Activated naive CD4-positive, alpha-beta T cell treated with anti-CD3 and anti-CD28 coated beads, Interleukin-2, amount 50 U/mL, for 72 hours (primary cell): ENCODE measurements around the gene PNPLA7. TPM values are rescaled to one million over a fixed set of nuclear protein-coding genes. Genes with fewer than 3 reads are reported as not detected.
"Not testable (repeated sequence)": the region's sequence is repeated elsewhere in the genome, so short reads cannot be mapped to it uniquely, and the experiment has no call there.

Source experiments
- ATAC-seq, 2 donors: fragments of 150-1000 bp; cut with Tn5 transposase; 2 replicates each; pipeline ENCODE4 v1.10.0; 2021; ENCODE audit warnings: mild to moderate bottlenecking in 2 of 2, moderate library complexity in 2 of 2
- DNase-seq, 2 donors: peaks; one replicate each; pipeline ENCODE4 v3.0.0; 2021 to 2022; ENCODE audit warnings: low spot score in 2 of 2
- H3K27ac Mint-ChIP-seq, 2 donors: one replicate each; pipeline ENCODE4 v1.8.0; 2022; ENCODE audit warnings: mild to moderate bottlenecking in 2 of 2, mixed read lengths in 2 of 2
- H3K36me3 Mint-ChIP-seq, 2 donors: one replicate each; pipeline ENCODE4 v1.8.0; 2022; ENCODE audit warnings: mixed read lengths in 2 of 2
- H3K9me3 Mint-ChIP-seq, 2 donors: one replicate each; pipeline ENCODE4 v1.8.0; 2022; ENCODE audit warnings: mixed read lengths in 2 of 2
- total RNA-seq, 2 donors: library from RNA; stranded (reverse); gene quantifications; one replicate each; pipeline ENCODE4 v1.2.3, GENCODE V29; 2022

The PNPLA7 gene
- total RNA-seq, 2 donors from 2014 or later = 3.7 to 4.4 TPM

- H3K27ac Mint-ChIP-seq = peak overlapping the region; percentile 70 to 95
- H3K36me3 Mint-ChIP-seq, ATAC-seq, H3K9me3 Mint-ChIP-seq, DNase-seq: not testable (repeated sequence)
These were observed 37.1 kb downstream of the PNPLA7 start for GRCh38 chr9:137513136-137513535.

- Mint-ChIP-seq H3K36me3 (no peaks in the 10 kb centered on the region), H3K27ac (no peak overlapping the region), H3K9me3 (no peaks in the 10 kb centered on the region)
- no peak for ATAC-seq
- DNase-seq = no peak
These were observed 38.3 kb downstream of the PNPLA7 start for GRCh38 chr9:137511758-137512463.

- H3K36me3 Mint-ChIP-seq, H3K9me3 Mint-ChIP-seq, H3K27ac Mint-ChIP-seq, ATAC-seq, DNase-seq: not testable (repeated sequence)
These were observed 39.1 kb downstream of the PNPLA7 start for GRCh38 chr9:137511126-137511525.

- H3K27ac Mint-ChIP-seq = no peak overlapping the region
- DNase-seq (no peak), ATAC-seq (no peak)
- no peaks in the 10 kb centered on the region for H3K9me3 Mint-ChIP-seq
- H3K36me3 Mint-ChIP-seq = no peaks in the 10 kb centered on the region
These were observed 41.0 kb downstream of the PNPLA7 start for GRCh38 chr9:137509198-137509597.

- Mint-ChIP-seq H3K36me3 (peaks cover 0 to 7% of the 10 kb centered on the region in 2 donors), H3K27ac (no peak overlapping the region), H3K9me3 (peaks cover 0 to 4% of the 10 kb centered on the region in 2 donors)
- ATAC-seq (no peak), DNase-seq (no peak)
These were observed 43.5 kb downstream of the PNPLA7 start for GRCh38 chr9:137506702-137507171.

GRCh38 chr9:137506274-137506673 is 43.9 kb downstream of the PNPLA7 start:
- H3K9me3 Mint-ChIP-seq = peaks cover 0 to 4% of the 10 kb centered on the region in 2 donors
- ATAC-seq = no peak
- H3K36me3 Mint-ChIP-seq = peaks cover 0 to 7% of the 10 kb centered on the region in 2 donors
- DNase-seq = no peak
- no peak overlapping the region for H3K27ac Mint-ChIP-seq

GRCh38 chr9:137505421-137506140 is 44.6 kb downstream of the PNPLA7 start:
- peaks cover 0 to 7% of the 10 kb centered on the region in 2 donors for H3K36me3 Mint-ChIP-seq
- DNase-seq = no peak
- ATAC-seq = no peak
- H3K9me3 Mint-ChIP-seq = peaks cover 0 to 4% of the 10 kb centered on the region in 2 donors
- no peak overlapping the region for H3K27ac Mint-ChIP-seq

- peak; percentile 18 to 52 for ATAC-seq
These were observed 45.8 kb downstream of the PNPLA7 start for GRCh38 chr9:137504432-137504777.

GRCh38 chr9:137502008-137502911 is 47.9 kb downstream of the PNPLA7 start:
- peak overlapping the region in 1 of 2 donors; percentile 32 for H3K27ac Mint-ChIP-seq
- peaks cover 0 to 7% of the 10 kb centered on the region in 2 donors for H3K36me3 Mint-ChIP-seq
- H3K9me3 Mint-ChIP-seq = peaks cover 0 to 4% of the 10 kb centered on the region in 2 donors
- ATAC-seq (no peak), DNase-seq (no peak)

More at GRCh38 chr9:137504432-137504777, 45.8 kb downstream of the PNPLA7 start:
- peaks cover 0 to 4% of the 10 kb centered on the region in 2 donors for H3K9me3 Mint-ChIP-seq
- H3K27ac Mint-ChIP-seq = no peak overlapping the region
- H3K36me3 Mint-ChIP-seq = peaks cover 0 to 7% of the 10 kb centered on the region in 2 donors
- no peak for DNase-seq

GRCh38 chr9:137501457-137501856 is 48.7 kb downstream of the PNPLA7 start:
- peaks cover 0 to 4% of the 10 kb centered on the region in 2 donors for H3K9me3 Mint-ChIP-seq
- H3K36me3 Mint-ChIP-seq = peaks cover 0 to 7% of the 10 kb centered on the region in 2 donors
- H3K27ac Mint-ChIP-seq = no peak overlapping the region
- no peak for DNase-seq
- no peak for ATAC-seq

- Mint-ChIP-seq H3K27ac (no peak overlapping the region), H3K9me3 (peaks cover 0 to 4% of the 10 kb centered on the region in 2 donors), H3K36me3 (peaks cover 0 to 7% of the 10 kb centered on the region in 2 donors)
- no peak for DNase-seq
- ATAC-seq = no peak
These were observed 49.4 kb downstream of the PNPLA7 start for GRCh38 chr9:137500666-137501397.

GRCh38 chr9:137499858-137500661 is 50.1 kb downstream of the PNPLA7 start:
- DNase-seq (no peak), ATAC-seq (no peak)
- Mint-ChIP-seq H3K27ac (no peak overlapping the region), H3K9me3 (peaks cover 0 to 4% of the 10 kb centered on the region in 2 donors), H3K36me3 (peaks cover 0 to 7% of the 10 kb centered on the region in 2 donors)

GRCh38 chr9:137499416-137499815 is 50.8 kb downstream of the PNPLA7 start:
- no peak for ATAC-seq
- H3K27ac Mint-ChIP-seq = no peak overlapping the region
- no peak for DNase-seq
- peaks cover 0 to 7% of the 10 kb centered on the region in 2 donors for H3K36me3 Mint-ChIP-seq
- peaks cover 0 to 4% of the 10 kb centered on the region in 2 donors for H3K9me3 Mint-ChIP-seq

GRCh38 chr9:137498720-137499150 is 51.5 kb downstream of the PNPLA7 start:
- Mint-ChIP-seq H3K36me3 (peaks cover 0 to 7% of the 10 kb centered on the region in 2 donors), H3K9me3 (peaks cover 0 to 4% of the 10 kb centered on the region in 2 donors), H3K27ac (no peak overlapping the region)
- DNase-seq (no peak), ATAC-seq (no peak)
